ENCODE measurements around the gene CAV1. TPM values are rescaled to one million over a fixed set of nuclear protein-coding genes. Genes with fewer than 3 reads are reported as not detected.

Gene CAV1
- total RNA-seq, 1 experiment from 2014 or later: 4.9 TPM

DNA sequence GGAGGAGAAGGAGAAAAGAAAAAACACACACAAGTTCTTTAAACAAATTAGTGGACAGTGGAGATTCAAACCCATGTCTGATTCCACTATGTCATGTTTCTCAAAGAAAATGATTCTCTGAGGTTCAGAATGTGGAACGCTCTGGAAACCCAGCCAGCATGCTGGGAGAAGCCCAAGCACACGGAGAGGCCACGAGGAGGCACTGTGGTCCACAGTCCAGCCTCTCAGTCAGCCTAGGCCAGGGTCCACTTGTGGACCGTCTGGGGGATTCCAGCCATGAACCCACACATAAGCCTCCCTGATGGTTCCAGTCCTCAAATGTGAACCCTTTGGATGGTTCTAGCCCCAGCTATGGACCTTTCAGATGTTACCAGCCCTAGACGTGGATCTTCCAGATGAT is 73.4 kb downstream of the CAV1 start:
- H3K9me3 ChIP-seq: no peaks in the 10 kb centered on the region
- peaks cover 19% of the 10 kb centered on the region; the same call in 1 of the 2 replicates for H3K4me1 ChIP-seq
- no TSS peak for BruUV-seq (replicated peaks)
- Mint-ChIP-seq H3K4me1 (ENCODE audit: low read depth, unreplicated experiment) (peaks cover 17% of the 10 kb centered on the region), H3K27ac (ENCODE audit: unreplicated experiment) (no peak overlapping the region), H3K4me3 (ENCODE audit: unreplicated experiment) (no peak overlapping the region), H3K36me3 (ENCODE audit: insufficient read depth, unreplicated experiment) (no peaks in the 10 kb centered on the region), H3K9me3 (ENCODE audit: unreplicated experiment) (no peaks in the 10 kb centered on the region), H3K27me3 (ENCODE audit: insufficient read depth, unreplicated experiment) (no peaks in the 10 kb centered on the region)
- peak in 1 of 2 experiments; percentile 8 for TF ChIP-seq CTCF (IDR thresholded peaks at IDR 0.05; ENCODE audit: insufficient read depth in 1 of 2, low read depth in 1 of 2, low read length in 1 of 2, severe bottlenecking in 1 of 2, unreplicated experiment in 1 of 2)
- ChIA-PET CTCF (no interaction called here), POLR2A (no interaction called here)
- no peak for DNase-seq
- intact Hi-C loops (cut with micrococcal nuclease; ENCODE audit: unreplicated experiment): no loop called here
- no peaks in the 10 kb centered on the region for H3K36me3 ChIP-seq (ENCODE audit: control insufficient read depth, insufficient read depth, low read length)
- no peaks in the 10 kb centered on the region for H3K27me3 ChIP-seq (replicated peaks; ENCODE audit: control insufficient read depth, insufficient read depth, low read length)
- no peak overlapping the region for H3K4me3 ChIP-seq (ENCODE audit: low read depth, low read length)

DNA sequence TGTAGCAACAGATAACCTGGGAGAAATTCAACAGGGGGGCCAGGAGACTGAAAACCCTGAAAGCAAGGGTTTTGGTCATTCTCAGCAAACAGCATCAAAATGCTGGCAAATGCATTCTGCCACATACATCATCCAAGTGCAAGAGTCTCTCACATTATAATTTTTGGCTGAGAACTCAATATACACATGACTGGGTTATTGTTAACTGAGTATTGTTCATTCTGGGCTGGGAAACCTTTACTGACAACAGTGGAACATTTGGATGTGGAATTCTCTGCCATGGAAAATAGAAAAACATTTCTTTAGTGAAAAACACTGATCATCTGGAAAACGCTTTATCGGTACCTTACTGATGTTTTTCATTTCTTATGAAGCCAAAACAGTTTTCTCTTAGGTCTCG is 74.0 kb downstream of the CAV1 start:
- Mint-ChIP-seq H3K36me3 (ENCODE audit: insufficient read depth, unreplicated experiment) (no peaks in the 10 kb centered on the region), H3K4me3 (ENCODE audit: unreplicated experiment) (no peak overlapping the region), H3K27me3 (ENCODE audit: insufficient read depth, unreplicated experiment) (no peaks in the 10 kb centered on the region), H3K4me1 (ENCODE audit: low read depth, unreplicated experiment) (peaks cover 17% of the 10 kb centered on the region), H3K9me3 (ENCODE audit: unreplicated experiment) (no peaks in the 10 kb centered on the region), H3K27ac (ENCODE audit: unreplicated experiment) (no peak overlapping the region)
- Histone ChIP-seq H3K36me3 (ENCODE audit: control insufficient read depth, insufficient read depth, low read length) (no peaks in the 10 kb centered on the region), H3K4me3 (ENCODE audit: low read depth, low read length) (no peak overlapping the region), H3K9me3 (no peaks in the 10 kb centered on the region), H3K4me1 (peaks cover 25% of the 10 kb centered on the region), H3K27me3 (replicated peaks; ENCODE audit: control insufficient read depth, insufficient read depth, low read length) (no peaks in the 10 kb centered on the region)
- BruUV-seq (replicated peaks): no TSS peak
- CTCF ChIA-PET: no interaction called here
- TF ChIP-seq CTCF (IDR thresholded peaks at IDR 0.05; ENCODE audit: insufficient read depth in 1 of 2, low read depth in 1 of 2, low read length in 1 of 2, severe bottlenecking in 1 of 2, unreplicated experiment in 1 of 2): no peak
- no peak for DNase-seq
- POLR2A ChIA-PET: no interaction called here
- intact Hi-C loops (cut with micrococcal nuclease; ENCODE audit: unreplicated experiment): no loop called here

DNA sequence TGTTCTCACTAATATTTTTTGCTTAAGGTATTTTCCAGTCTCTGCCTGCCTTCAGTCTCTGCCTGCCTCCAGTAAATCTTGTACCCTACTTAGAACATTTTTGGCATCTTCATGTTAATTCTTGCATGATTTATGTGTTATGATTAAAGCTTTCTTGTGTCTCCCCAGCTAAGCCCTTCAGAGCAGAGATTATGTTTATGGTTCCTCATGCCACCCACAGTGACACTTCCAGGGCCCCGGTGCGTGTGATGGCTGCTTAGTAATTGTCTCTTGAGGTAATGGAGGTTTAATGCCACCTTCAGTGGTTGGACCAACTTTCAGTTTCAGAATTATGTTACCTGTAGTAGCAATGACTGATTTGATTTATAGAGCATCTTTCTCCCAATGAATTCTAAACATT is 76.6 kb downstream of the CAV1 start:
- no TSS peak for BruUV-seq (replicated peaks)

More for the DNA sequence above, 76.6 kb downstream of the CAV1 start:
- Histone ChIP-seq H3K4me3 (ENCODE audit: low read depth, low read length) (no peak overlapping the region), H3K27me3 (replicated peaks; ENCODE audit: control insufficient read depth, insufficient read depth, low read length) (no peaks in the 10 kb centered on the region), H3K9me3 (no peaks in the 10 kb centered on the region), H3K36me3 (ENCODE audit: control insufficient read depth, insufficient read depth, low read length) (no peaks in the 10 kb centered on the region), H3K4me1 (peaks cover 29% of the 10 kb centered on the region)
- no peaks in the 10 kb centered on the region for H3K36me3 Mint-ChIP-seq (ENCODE audit: insufficient read depth, unreplicated experiment)
- H3K4me3 Mint-ChIP-seq (ENCODE audit: unreplicated experiment): no peak overlapping the region
- no peaks in the 10 kb centered on the region for H3K27me3 Mint-ChIP-seq (ENCODE audit: insufficient read depth, unreplicated experiment)
- H3K4me1 Mint-ChIP-seq (ENCODE audit: low read depth, unreplicated experiment): peaks cover 17% of the 10 kb centered on the region
- H3K27ac Mint-ChIP-seq (ENCODE audit: unreplicated experiment): no peak overlapping the region
- intact Hi-C loops (cut with micrococcal nuclease; ENCODE audit: unreplicated experiment): loop anchor here (5.0 kb wide), 1 partner anchor 41 kb away; no protein-coding TSS in a partner anchor
- H3K9me3 Mint-ChIP-seq (ENCODE audit: unreplicated experiment): no peaks in the 10 kb centered on the region
- ChIA-PET CTCF (interaction anchor here (1.7 kb wide), 1 partner anchor 10 kb away, joined by 6 read pairs; no protein-coding TSS in a partner anchor), POLR2A (no interaction called here)
- TF ChIP-seq CTCF (IDR thresholded peaks at IDR 0.05; ENCODE audit: insufficient read depth in 1 of 2, low read depth in 1 of 2, low read length in 1 of 2, severe bottlenecking in 1 of 2, unreplicated experiment in 1 of 2): no peak
- no peak for DNase-seq
